Panc1 (cell line): Measurements from ENCODE around the gene SRGAP3. TPM values are rescaled to one million over a fixed set of nuclear protein-coding genes. Genes with fewer than 3 reads are reported as not detected.

Experiments used
- ATAC-seq: fragments of 200-7000 bp; cut with Tn5 transposase; 2 replicates; pipeline ENCODE4 v1.9.1; 2020; ENCODE audit warnings: mild to moderate bottlenecking, moderate library complexity
- BruUV-seq: library from RNA; stranded (reverse); fragments of 400-500 nt; replicated peaks from 2 replicates; lab custom pipeline; 2021; lab: Mats Ljungman, UMichigan
- CTCF ChIA-PET: fragments of 300-600 bp; sonication (Branson Sonifier 250); formaldehyde crosslinking; loops from one replicate; lab custom pipeline; 2022; ENCODE audit warnings: antibody characterized with exemption; lab: Charles Lee
- POLR2A ChIA-PET: fragments of 300-600 bp; sonication (Branson Sonifier 250); formaldehyde crosslinking; loops from one replicate; lab custom pipeline; 2022; ENCODE audit warnings: antibody characterized with exemption; lab: Charles Lee
- DNase-seq: peaks from one replicate; pipeline ENCODE4 v3.0.0-alpha.2; 2010; ENCODE audit warnings: low read depth, low spot score
- H3K27ac ChIP-seq: 2 replicates; pipeline ENCODE4 v1.5.1; 2011; ENCODE audit warnings: mild to moderate bottlenecking, low read length, inconsistent platforms
- H3K27me3 ChIP-seq: fragments of 200-500 bp; sonication (Bioruptor generic); 2 replicates; pipeline ENCODE4 v1.6.0; 2014; ENCODE audit warnings: low read length, inconsistent platforms; ENCODE audit not compliant: control insufficient read depth, insufficient read depth
- H3K36me3 ChIP-seq: fragments of 200-500 bp; sonication (Bioruptor generic); 2 replicates; pipeline ENCODE4 v1.5.1; 2014; ENCODE audit warnings: inconsistent platforms, mild to moderate bottlenecking, low read length, moderate library complexity; ENCODE audit not compliant: control insufficient read depth, insufficient read depth
- H3K4me1 ChIP-seq: 2 replicates; pipeline ENCODE4 v1.5.1; 2011; ENCODE audit warnings: inconsistent platforms, mild to moderate bottlenecking, low read length, moderate library complexity; ENCODE audit not compliant: control insufficient read depth, insufficient read depth
- H3K4me3 ChIP-seq, 2 experiments: 2 replicates each; pipeline ENCODE4 v1.5.1; 2011 to 2012; ENCODE audit warnings: low read depth in 2 of 2, low read length in 2 of 2, mild to moderate bottlenecking in 2 of 2, inconsistent platforms in 1 of 2, moderate library complexity in 1 of 2
- H3K9me3 ChIP-seq: fragments of 200-500 bp; sonication (Bioruptor generic); 2 replicates; pipeline ENCODE4 v1.5.1; 2014; ENCODE audit warnings: low read depth, mild to moderate bottlenecking, inconsistent platforms, low read length, moderate library complexity; ENCODE audit not compliant: control insufficient read depth, insufficient read depth
- POLR2AphosphoS5 ChIP-seq: IDR thresholded peaks from 2 replicates; pipeline ENCODE4 v1.6.1; 2012; ENCODE audit warnings: mild to moderate bottlenecking, low read depth, low read length, moderate library complexity
- REST ChIP-seq, 2 experiments: IDR thresholded peaks; 2 replicates each; pipeline ENCODE4 v1.6.1; 2011 to 2012; ENCODE audit warnings: low read depth in 2 of 2, control low read depth in 1 of 2, low read length in 1 of 2, mild to moderate bottlenecking in 1 of 2, moderate library complexity in 1 of 2; ENCODE audit not compliant: insufficient read depth in 1 of 2
- SIN3A ChIP-seq: IDR thresholded peaks from 2 replicates; pipeline ENCODE4 v1.6.1; 2012; ENCODE audit warnings: low read depth, mild to moderate bottlenecking, low read length, moderate library complexity, borderline replicate concordance; ENCODE audit not compliant: insufficient read depth
- TCF7L2 ChIP-seq: IDR thresholded peaks from 2 replicates; pipeline ENCODE4 v1.6.1; 2011; ENCODE audit warnings: mild to moderate bottlenecking, low read depth, low read length, inconsistent platforms
- in situ Hi-C: cut with HindIII; loops from 2 replicates; pipeline ENCODE4 v1.10.0; 2016; ENCODE audit warnings: low sequenced_read_pairs, low pct_unique_long_range_greater_than_20kb
- intact Hi-C: fragments of 100-400 bp; cut with micrococcal nuclease; formaldehyde crosslinking; loops from one replicate; pipeline ENCODE4 v1.10.0; 2022; ENCODE audit not compliant: unreplicated experiment
- total RNA-seq: library from RNA; stranded (reverse); gene quantifications from one replicate; pipeline ENCODE4 v1.2.1, GENCODE V29; 2021; ENCODE audit not compliant: unreplicated experiment
- TF ChIP-seq, protein P1 (sequence below): fragments of 450-650 bp; IDR thresholded peaks from 2 replicates; pipeline ENCODE4 v1.5.1; 2017; ENCODE audit warnings: mild to moderate bottlenecking

The SRGAP3 gene
- total RNA-seq, 1 experiment from 2014 or later: 0.82 TPM

- in situ Hi-C loops: no loop called here
These were observed 179.5 kb downstream of the SRGAP3 start for GRCh38 chr3:9069971-9070370.

GRCh38 chr3:9068051-9068450 lies 181.4 kb downstream of the SRGAP3 start:
- TF ChIP-seq, protein P1, sequence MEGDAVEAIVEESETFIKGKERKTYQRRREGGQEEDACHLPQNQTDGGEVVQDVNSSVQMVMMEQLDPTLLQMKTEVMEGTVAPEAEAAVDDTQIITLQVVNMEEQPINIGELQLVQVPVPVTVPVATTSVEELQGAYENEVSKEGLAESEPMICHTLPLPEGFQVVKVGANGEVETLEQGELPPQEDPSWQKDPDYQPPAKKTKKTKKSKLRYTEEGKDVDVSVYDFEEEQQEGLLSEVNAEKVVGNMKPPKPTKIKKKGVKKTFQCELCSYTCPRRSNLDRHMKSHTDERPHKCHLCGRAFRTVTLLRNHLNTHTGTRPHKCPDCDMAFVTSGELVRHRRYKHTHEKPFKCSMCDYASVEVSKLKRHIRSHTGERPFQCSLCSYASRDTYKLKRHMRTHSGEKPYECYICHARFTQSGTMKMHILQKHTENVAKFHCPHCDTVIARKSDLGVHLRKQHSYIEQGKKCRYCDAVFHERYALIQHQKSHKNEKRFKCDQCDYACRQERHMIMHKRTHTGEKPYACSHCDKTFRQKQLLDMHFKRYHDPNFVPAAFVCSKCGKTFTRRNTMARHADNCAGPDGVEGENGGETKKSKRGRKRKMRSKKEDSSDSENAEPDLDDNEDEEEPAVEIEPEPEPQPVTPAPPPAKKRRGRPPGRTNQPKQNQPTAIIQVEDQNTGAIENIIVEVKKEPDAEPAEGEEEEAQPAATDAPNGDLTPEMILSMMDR: no peak
- TF ChIP-seq POLR2AphosphoS5 (no peak), SIN3A (no peak), TCF7L2 (no peak), REST (IDR thresholded peaks at IDR 0.05; ENCODE audit: insufficient read depth in 1 of 2, low read depth in 2 of 2, low read length in 1 of 2) (no peak)
- in situ Hi-C loops: no loop called here
- intact Hi-C loops: loop anchor here (5.0 to 10.0 kb wide), 3 partner anchors 81 to 237 kb away; no protein-coding TSS in a partner anchor
- H3K4me3 ChIP-seq: no peak overlapping the region
- ChIA-PET CTCF (no interaction called here), POLR2A (no interaction called here)
- H3K4me1 ChIP-seq: no peaks in the 10 kb centered on the region
- ATAC-seq: no peak
- no peak for DNase-seq
- no peaks in the 10 kb centered on the region; the same call in 1 of the 2 replicates for H3K27me3 ChIP-seq
- no peaks in the 10 kb centered on the region for H3K36me3 ChIP-seq
- no peaks in the 10 kb centered on the region for H3K9me3 ChIP-seq
- H3K27ac ChIP-seq: no peak overlapping the region
- no TSS peak for BruUV-seq

More at GRCh38 chr3:9069971-9070370, 179.5 kb downstream of the SRGAP3 start:
- no peaks in the 10 kb centered on the region for H3K9me3 ChIP-seq
- TF ChIP-seq SIN3A (no peak), TCF7L2 (no peak), REST (IDR thresholded peaks at IDR 0.05; ENCODE audit: insufficient read depth in 1 of 2, low read depth in 2 of 2, low read length in 1 of 2) (no peak)
- TF ChIP-seq, protein P1: no peak
- DNase-seq (no peak), ATAC-seq (no peak)
- no peaks in the 10 kb centered on the region; the same call in 1 of the 2 replicates for H3K27me3 ChIP-seq
- CTCF ChIA-PET: no interaction called here
- no peak overlapping the region for H3K4me3 ChIP-seq
- no TSS peak for BruUV-seq
- H3K4me1 ChIP-seq: no peaks in the 10 kb centered on the region
- intact Hi-C loops: loop anchor here (5.0 to 10.0 kb wide), 3 partner anchors 83 to 235 kb away; no protein-coding TSS in a partner anchor
- POLR2A ChIA-PET: no interaction called here
- H3K27ac ChIP-seq: no peak overlapping the region
- no peaks in the 10 kb centered on the region for H3K36me3 ChIP-seq
